Activated CD8-positive, alpha-beta memory T cell treated with anti-CD3 and anti-CD28 coated beads, Interleukin-2, amount 50 U/mL, for 24 hours (primary cell): ENCODE results near the gene CD226.

Source experiments
- DNase-seq: peaks from one replicate; pipeline ENCODE4 v3.0.0-alpha.2; 2020; ENCODE audit errors: extremely low read depth

The CD226 gene

DNA sequence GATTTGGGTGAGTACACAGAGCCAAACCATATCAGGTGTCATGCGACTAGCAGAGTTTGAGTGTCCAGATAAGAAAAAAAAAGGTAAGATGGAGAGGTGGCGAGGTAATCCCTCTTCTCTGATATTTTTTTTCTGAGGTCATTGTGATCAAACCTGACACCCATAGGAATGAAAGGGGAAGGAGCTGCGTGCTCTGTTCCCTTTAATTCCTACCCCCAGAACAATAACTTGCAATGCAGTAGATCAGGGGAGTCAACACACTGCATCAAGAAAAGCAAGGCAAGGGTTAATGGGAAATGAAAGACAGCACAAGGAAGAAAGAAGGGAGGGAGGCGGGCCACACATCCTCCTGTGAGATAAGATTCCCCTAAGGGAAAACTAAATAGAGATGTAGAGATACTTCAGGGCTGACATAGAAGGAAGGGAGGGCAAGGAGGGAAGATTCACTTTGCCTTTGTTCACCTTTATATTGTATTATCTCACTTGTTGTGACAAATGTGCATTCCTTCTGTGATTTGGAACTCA, 132.8 kb downstream of the CD226 start:
- DNase-seq, result no peak

DNA sequence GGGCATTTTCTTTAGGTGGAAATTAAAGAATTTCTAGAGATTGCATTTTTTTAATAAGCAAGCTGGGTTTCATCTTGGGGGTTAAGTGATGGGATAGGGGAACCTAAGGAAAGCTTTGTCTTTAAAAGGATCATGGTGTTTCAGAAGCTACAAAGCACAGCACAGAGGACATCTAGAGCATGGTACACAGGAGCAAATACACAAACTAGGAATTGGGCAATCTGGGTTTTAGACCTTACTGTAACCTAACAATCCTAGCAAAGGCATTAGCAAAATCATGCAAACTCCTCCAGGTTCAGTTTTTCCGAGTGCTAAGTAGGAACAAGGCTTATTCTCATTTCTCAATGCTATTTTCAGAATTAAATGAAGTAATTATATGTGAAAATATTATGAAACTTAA, 134.1 kb downstream of the CD226 start:
- no peak for DNase-seq

DNA sequence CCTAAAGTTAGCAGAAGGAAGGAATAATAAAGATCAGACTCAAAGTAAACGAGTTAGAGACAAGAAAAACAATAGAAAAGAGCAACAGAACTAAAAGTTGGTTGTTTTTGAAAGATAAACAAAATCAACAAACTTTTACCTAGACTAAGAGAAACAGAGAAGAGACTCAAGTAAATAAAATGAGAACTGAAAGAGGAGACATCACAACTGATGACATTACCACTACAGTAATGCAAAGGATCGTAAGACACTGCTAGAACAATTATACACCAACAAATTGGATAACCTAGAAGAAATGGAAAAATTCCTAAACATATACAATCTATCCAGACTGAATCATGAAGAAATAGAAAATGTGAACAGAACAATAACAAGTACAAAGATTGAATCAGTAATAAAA, 139.3 kb downstream of the CD226 start:
- no peak for DNase-seq

DNA sequence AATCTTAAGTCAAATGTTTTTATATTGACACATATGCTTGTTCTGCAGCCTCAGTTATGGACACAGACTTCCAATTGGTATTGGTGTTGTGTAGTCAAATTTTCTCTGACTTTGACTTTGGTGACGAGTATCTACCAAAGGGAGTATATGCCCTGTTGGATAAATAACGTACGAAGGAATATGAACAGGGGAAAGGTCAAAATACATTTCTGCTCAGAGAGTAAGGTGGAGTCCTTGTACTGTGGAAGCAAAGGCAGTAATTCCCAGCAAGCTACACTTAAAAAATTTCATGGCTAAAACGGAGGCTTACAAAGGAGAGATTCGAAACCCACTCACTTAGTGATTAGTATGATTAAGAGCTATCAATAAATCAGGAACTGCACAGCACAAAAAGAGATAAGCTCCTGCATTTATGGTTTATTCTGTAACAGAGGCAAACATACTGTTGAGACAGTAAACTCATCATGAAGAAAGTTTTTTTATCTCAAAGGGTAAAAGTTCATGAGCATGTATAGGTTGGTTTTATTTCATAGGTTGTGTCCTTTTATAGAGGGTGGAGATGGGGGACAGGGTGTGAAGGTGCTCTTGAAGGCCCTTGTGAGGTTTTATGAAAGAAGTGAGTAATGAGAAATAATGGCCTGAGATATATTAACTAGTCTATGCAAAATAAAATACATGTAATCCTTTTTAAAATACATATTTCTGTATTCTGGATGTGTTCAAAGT, 142.7 kb downstream of the CD226 start:
- DNase-seq, result no peak
